Bronchial epithelial cell (primary cell): ENCODE data around the gene CDC42BPG. TPM values are rescaled to one million over a fixed set of nuclear protein-coding genes. Genes with fewer than 3 reads are reported as not detected.

ENCODE experiments used
- DNase-seq: peaks from one replicate; pipeline ENCODE4 v3.0.0-alpha.2; 2010; ENCODE audit warnings: low read depth
- FAIRE-seq: peaks from 2 replicates; lab custom pipeline; 2011; peaks lifted over from hg19 to GRCh38; lab: Jason Lieb, UNC
- H3K27me3 ChIP-seq: 2 replicates; pipeline ENCODE4 v1.5.1; 2011; ENCODE audit warnings: low read length; ENCODE audit not compliant: control insufficient read depth, insufficient read depth
- H3K36me3 ChIP-seq: 2 replicates; pipeline ENCODE4 v1.5.1; 2011; ENCODE audit warnings: low read length; ENCODE audit not compliant: control insufficient read depth, insufficient read depth
- H3K4me3 ChIP-seq: 2 replicates; pipeline ENCODE4 v1.5.1; 2011; ENCODE audit warnings: mild to moderate bottlenecking, low read depth, low read length, control low read depth
- total RNA-seq: library from RNA; depleted of rRNA; stranded (reverse); fragments of >200 nt; gene quantifications from 2 replicates; pipeline ENCODE4 v1.2.1, GENCODE V29; 2014
- TF ChIP-seq, protein P1 (sequence below): IDR thresholded peaks from 2 replicates; pipeline ENCODE4 v1.5.1; 2011; ENCODE audit warnings: mild to moderate bottlenecking, moderate library complexity, low read length, control low read depth, inconsistent platforms; ENCODE audit not compliant: insufficient read depth, severe bottlenecking

CDC42BPG gene
- total RNA-seq, 1 donor from 2014 or later: 16.6 TPM

DNA sequence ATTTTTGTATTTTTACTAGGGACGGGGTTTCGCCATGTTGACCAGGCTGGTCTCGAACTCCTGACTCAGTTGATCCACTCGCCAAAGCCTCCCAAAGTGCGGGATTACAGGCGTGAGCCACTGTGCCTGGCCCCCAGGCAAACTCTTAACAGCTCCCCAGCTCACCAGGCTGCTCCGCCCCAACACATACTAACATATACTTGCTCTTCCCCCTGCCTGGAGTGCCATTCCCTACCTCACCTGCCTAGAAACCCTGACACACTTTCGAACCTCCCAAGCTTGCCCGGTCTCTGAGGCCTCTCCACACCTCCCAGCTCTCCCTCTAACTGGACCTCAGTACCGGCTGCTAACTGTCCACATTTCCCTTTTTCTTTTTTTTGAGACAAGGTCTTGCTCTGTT is 49.9 kb downstream of the CDC42BPG start:
- H3K36me3 ChIP-seq: peaks cover 2% of the 10 kb centered on the region

DNA sequence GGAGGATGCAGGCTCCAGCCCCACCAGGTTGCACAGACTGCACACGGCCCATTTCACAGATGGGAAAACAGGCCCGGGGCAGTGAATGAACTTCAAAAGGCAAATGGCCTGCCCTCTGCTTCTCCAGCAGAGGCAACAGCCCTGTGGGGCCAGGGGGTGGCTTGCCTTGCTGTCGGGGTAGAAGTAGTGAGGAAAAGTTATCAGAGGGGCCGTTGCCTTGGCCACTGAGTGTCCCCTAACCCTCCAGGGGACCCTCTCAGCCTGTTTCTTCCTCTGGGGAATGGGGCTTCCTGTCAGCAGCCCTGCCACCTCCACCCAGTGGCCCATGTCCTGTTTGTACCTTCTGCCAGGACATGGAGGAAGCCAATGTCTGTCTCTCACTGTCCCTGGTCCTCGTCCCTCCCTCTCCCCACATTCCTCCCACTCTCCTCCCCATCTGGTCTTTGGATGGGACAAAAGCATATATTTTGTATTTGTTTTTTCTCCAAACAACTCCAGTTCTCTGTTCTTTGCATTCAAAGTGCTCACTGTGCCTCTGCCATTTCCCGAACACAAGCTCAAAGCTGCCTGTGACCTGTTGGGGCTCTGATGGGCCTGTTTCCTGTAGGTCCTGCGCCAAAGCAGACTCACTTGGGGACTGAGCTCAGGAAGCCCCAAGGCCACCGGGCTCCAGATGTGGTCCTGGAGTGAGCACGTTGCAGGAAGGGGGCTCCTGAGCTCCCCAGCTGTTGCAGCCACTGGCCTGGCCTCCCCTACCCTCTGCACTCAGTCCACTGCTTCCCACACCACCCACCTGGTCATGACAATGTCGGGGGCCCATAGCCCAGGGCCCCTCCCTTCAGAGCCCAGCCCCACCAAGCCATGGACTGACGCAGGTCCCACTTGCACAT is 50.9 kb downstream of the CDC42BPG start:
- no peak for DNase-seq
- TF ChIP-seq, protein P1, sequence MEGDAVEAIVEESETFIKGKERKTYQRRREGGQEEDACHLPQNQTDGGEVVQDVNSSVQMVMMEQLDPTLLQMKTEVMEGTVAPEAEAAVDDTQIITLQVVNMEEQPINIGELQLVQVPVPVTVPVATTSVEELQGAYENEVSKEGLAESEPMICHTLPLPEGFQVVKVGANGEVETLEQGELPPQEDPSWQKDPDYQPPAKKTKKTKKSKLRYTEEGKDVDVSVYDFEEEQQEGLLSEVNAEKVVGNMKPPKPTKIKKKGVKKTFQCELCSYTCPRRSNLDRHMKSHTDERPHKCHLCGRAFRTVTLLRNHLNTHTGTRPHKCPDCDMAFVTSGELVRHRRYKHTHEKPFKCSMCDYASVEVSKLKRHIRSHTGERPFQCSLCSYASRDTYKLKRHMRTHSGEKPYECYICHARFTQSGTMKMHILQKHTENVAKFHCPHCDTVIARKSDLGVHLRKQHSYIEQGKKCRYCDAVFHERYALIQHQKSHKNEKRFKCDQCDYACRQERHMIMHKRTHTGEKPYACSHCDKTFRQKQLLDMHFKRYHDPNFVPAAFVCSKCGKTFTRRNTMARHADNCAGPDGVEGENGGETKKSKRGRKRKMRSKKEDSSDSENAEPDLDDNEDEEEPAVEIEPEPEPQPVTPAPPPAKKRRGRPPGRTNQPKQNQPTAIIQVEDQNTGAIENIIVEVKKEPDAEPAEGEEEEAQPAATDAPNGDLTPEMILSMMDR: no peak
- Histone ChIP-seq H3K36me3 (peaks cover 2% of the 10 kb centered on the region), H3K27me3 (no peaks in the 10 kb centered on the region), H3K4me3 (no peak overlapping the region)
- no peak for FAIRE-seq

More for the DNA sequence above, 49.9 kb downstream of the CDC42BPG start:
- TF ChIP-seq, protein P1: no peak
- no peak for DNase-seq
- H3K27me3 ChIP-seq: no peaks in the 10 kb centered on the region
- no peak overlapping the region for H3K4me3 ChIP-seq
- FAIRE-seq: no peak

DNA sequence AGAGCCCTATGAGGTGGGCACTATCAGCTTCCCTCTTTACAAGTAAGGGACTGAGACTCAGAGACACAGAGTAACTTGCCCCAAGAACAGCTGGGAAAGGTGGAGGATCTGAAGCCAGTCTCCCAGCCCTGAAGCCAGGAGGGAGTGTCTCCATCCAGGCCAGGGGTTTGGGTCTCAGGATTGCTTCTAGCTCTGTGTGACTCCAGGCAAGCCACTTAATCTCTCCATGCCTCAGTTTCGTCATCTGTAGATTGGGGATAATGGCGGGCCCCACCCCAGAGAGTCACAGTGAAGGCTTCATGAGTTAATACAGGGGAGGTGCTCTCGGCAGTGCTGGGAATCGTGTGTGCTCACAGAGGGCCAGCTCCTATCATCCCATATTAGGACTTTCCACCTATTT is 52.0 kb downstream of the CDC42BPG start:
- FAIRE-seq (peak; percentile 23), DNase-seq (no peak)
- Histone ChIP-seq H3K36me3 (peaks cover 2% of the 10 kb centered on the region), H3K4me3 (no peak overlapping the region), H3K27me3 (no peaks in the 10 kb centered on the region)
- TF ChIP-seq, protein P1: no peak

DNA sequence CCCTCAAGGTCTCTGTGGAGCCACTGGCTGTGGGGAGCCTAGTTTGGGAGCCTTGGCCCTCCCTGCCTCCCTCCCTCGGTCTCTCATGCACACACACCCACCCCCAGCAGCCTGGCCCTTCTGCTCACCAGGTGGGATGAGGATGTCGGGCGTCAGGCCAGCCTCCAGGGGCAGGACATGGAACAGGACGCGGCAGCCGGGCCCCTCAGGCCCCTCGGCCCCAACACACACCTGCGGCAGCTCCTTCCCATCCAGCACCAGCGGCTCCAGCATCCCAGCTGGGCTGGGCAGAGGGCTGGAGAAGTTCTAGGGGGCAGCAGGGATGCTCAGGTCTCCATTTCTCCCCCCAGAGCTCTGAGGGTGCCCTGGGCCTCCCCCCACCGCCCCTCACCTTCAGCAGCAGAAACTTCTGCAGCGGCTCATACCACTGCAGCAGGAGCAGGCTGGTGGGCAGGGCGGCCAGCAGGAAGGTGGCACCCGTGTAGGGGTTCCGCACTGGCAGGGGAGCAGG is 52.6 kb downstream of the CDC42BPG start:
- DNase-seq: no peak
- TF ChIP-seq, protein P1: no peak
- FAIRE-seq: no peak
- peaks cover 1% of the 10 kb centered on the region for H3K36me3 ChIP-seq
- H3K4me3 ChIP-seq: no peak overlapping the region
- H3K27me3 ChIP-seq: no peaks in the 10 kb centered on the region

DNA sequence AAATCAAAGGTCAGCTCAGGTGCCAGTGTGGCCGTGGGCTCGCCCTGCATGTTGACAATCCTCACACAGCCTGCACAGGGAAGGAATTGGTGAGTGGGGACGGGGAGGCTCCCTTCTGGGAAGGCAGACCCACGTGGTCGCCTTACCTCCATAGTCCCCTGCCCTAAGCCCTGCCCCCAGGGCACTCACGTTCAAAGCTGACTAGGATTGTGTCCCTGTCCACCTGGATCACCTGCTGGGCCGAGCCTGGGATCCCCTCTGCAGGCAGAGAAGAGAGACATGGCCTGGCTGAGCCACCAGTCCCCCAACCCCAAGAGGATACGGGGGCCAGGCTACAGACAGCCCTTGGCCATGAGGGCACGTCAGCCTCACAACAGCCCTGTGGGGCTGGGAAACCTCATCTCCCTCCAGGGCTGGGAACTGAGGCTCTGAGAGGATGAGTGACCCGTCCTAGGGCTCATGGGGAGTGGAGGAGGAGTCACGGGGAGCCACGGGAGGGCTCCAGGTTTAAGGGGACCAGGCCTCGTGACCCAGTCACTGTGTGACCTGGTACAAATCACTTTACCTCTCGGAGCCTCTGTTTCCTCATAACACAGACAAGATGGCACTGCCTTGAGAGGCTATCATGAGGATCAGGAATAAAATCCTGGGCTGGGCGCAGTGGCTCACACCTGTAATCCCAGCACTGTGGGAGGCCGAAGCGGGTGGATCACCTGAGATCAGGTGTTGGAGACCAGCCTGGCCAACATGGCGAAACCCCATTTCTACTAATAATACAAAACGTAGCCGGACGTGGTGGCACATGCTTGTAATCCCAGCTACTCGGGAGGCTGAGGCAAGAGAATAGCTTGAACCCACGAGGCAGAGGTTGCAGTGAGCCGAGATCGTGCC is 54.0 kb downstream of the CDC42BPG start:
- TF ChIP-seq, protein P1: no peak
- FAIRE-seq: no peak
- no peak for DNase-seq

More for the DNA sequence above, 54.0 kb downstream of the CDC42BPG start:
- Histone ChIP-seq H3K27me3 (no peaks in the 10 kb centered on the region), H3K4me3 (no peak overlapping the region), H3K36me3 (no peaks in the 10 kb centered on the region)
